Measurements from ENCODE around the gene CDC42EP3. TPM values are rescaled to one million over a fixed set of nuclear protein-coding genes. Genes with fewer than 3 reads are reported as not detected.
A peak's percentile ranks its signal among the peaks of the same experiment; 100 is the strongest.

The CDC42EP3 gene, protein sequence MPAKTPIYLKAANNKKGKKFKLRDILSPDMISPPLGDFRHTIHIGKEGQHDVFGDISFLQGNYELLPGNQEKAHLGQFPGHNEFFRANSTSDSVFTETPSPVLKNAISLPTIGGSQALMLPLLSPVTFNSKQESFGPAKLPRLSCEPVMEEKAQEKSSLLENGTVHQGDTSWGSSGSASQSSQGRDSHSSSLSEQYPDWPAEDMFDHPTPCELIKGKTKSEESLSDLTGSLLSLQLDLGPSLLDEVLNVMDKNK
- polyA plus RNA-seq (23.7 and 25.2 TPM in 2 replicates), polyA minus RNA-seq (44.3 and 53.3 TPM in 2 replicates)

DNA sequence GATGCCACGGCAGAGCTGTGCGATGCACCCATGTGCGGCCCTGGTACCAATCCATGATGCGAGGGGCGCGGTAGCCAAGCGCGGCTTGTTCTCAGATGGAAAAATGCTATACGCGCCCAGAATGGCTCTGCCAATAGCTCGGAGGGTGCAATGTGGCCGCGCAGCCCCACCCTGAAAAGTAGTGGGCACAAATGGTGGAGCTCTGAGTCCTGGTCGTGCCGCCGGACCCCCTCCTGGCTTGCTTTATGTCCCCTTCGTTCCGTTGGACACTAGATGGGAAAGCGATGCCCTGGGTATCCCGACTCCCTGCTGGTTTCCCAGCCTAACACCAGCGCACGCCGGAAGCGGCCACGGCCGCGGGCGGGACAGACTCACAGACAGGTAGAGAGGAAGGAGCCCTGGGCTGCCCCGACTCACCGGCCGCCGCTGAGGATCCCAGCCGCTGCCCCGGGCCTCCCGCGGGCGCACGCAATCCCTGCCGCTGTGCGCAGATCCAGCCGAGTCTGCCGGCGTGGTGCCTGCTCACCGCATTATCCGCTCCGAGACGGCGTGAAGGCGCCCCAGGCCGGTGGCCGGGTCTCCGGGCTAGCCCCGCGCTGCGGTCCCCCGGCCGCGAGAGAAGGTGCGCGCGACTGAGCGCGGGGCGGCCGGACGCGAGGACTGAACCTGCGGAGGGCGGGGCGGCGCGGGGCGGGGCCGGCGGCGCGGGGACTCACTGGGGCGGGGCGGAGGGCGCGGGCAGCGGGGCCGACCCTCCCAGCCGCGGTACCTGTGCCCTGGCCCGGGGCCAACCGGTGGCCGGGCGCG is at the start of gene CDC42EP3:
CDC42EP3 (minus strand) TSS at position 634 of the 807 bp plus-strand sequence. CDS start 25,055 bp downstream, outside the sequence.
- H3K4me3 ChIP-seq (ENCODE audit: low read length): peak within 1 kb of the TSS; percentile 92
- no peaks in the 10 kb centered on the region for H3K9me2 ChIP-seq (ENCODE audit: insufficient read depth, low read length)
- peak within 1 kb of the TSS; percentile 65 for H2AFZ ChIP-seq (ENCODE audit: low read depth, low read length)
- no peaks in the 10 kb centered on the region for H3K9me3 ChIP-seq (ENCODE audit: low read length)
- H3K27me3 ChIP-seq (ENCODE audit: insufficient read depth, low read depth, low read length): no peaks in the 10 kb centered on the region
- peaks cover 5% of the 10 kb centered on the region for H3K36me3 ChIP-seq (ENCODE audit: insufficient read depth, low read length)
- H3F3A ChIP-seq (ENCODE audit: insufficient read depth, low read length, poor library complexity, severe bottlenecking): no peaks in the 10 kb centered on the region
- peaks cover 3% of the 10 kb centered on the region for H4K20me1 ChIP-seq (ENCODE audit: insufficient read depth)
- no peak for TF ChIP-seq SMC3 (conservative IDR thresholded peaks at IDR 0.05; ENCODE audit: poor library complexity)
- TF ChIP-seq, protein P1, sequence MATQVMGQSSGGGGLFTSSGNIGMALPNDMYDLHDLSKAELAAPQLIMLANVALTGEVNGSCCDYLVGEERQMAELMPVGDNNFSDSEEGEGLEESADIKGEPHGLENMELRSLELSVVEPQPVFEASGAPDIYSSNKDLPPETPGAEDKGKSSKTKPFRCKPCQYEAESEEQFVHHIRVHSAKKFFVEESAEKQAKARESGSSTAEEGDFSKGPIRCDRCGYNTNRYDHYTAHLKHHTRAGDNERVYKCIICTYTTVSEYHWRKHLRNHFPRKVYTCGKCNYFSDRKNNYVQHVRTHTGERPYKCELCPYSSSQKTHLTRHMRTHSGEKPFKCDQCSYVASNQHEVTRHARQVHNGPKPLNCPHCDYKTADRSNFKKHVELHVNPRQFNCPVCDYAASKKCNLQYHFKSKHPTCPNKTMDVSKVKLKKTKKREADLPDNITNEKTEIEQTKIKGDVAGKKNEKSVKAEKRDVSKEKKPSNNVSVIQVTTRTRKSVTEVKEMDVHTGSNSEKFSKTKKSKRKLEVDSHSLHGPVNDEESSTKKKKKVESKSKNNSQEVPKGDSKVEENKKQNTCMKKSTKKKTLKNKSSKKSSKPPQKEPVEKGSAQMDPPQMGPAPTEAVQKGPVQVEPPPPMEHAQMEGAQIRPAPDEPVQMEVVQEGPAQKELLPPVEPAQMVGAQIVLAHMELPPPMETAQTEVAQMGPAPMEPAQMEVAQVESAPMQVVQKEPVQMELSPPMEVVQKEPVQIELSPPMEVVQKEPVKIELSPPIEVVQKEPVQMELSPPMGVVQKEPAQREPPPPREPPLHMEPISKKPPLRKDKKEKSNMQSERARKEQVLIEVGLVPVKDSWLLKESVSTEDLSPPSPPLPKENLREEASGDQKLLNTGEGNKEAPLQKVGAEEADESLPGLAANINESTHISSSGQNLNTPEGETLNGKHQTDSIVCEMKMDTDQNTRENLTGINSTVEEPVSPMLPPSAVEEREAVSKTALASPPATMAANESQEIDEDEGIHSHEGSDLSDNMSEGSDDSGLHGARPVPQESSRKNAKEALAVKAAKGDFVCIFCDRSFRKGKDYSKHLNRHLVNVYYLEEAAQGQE (IDR thresholded peaks at IDR 0.05; ENCODE audit: borderline replicate concordance): peak; percentile 16
- TF ChIP-seq POLR2AphosphoS5 (IDR thresholded peaks at IDR 0.05): no peak
- TF ChIP-seq MXI1 (conservative IDR thresholded peaks at IDR 0.05; ENCODE audit: poor library complexity, severe bottlenecking): peak; percentile 87
- no peak for TF ChIP-seq EZH2 (IDR thresholded peaks at IDR 0.05; ENCODE audit: borderline replicate concordance, insufficient read depth, low read length, poor library complexity, severe bottlenecking)
- peak within 1 kb of the TSS; percentile 95 for H3K4me2 ChIP-seq (ENCODE audit: low read length)
- peaks cover 49% of the 10 kb centered on the region for H3K79me2 ChIP-seq (replicated peaks; ENCODE audit: insufficient read depth, low read length)
- peak within 1 kb of the TSS; percentile 86 for H3K27ac ChIP-seq (ENCODE audit: low read length)
- H3K9ac ChIP-seq (ENCODE audit: low read length): peak within 1 kb of the TSS; percentile 95

DNA sequence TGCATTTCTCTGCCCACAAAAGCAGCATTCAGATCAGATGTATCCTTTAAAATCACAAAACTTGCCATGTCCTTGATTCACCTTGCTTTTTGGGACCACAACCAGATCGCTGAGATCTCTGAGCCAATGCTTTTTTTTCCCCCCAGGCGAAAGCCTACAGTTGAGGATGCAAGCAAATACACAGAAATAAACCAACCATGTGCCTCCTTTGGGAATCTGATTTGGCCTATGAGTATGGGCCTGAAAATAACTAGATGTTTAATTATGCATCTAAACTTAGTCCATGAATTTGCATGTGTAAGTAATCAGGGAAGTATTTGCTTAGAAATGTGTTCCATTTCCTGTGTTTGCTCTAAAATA is 49.7 kb upstream of the CDC42EP3 start:
- Histone ChIP-seq H3K79me2 (replicated peaks; ENCODE audit: insufficient read depth, low read length) (no peaks in the 10 kb centered on the region), H2AFZ (ENCODE audit: low read depth, low read length) (no peak overlapping the region), H3K4me2 (ENCODE audit: low read length) (no peak overlapping the region), H3K36me3 (ENCODE audit: insufficient read depth, low read length) (no peaks in the 10 kb centered on the region), H3K9me2 (ENCODE audit: insufficient read depth, low read length) (no peaks in the 10 kb centered on the region), H3K4me3 (ENCODE audit: low read length) (no peak overlapping the region), H3K27me3 (ENCODE audit: insufficient read depth, low read depth, low read length) (no peaks in the 10 kb centered on the region), H3K9me3 (ENCODE audit: low read length) (no peaks in the 10 kb centered on the region), H4K20me1 (ENCODE audit: insufficient read depth) (no peaks in the 10 kb centered on the region), H3K27ac (ENCODE audit: low read length) (no peak overlapping the region), H3K9ac (ENCODE audit: low read length) (no peak overlapping the region), H3F3A (ENCODE audit: insufficient read depth, low read length, poor library complexity, severe bottlenecking) (no peaks in the 10 kb centered on the region)
- TF ChIP-seq SMC3 (conservative IDR thresholded peaks at IDR 0.05; ENCODE audit: poor library complexity) (no peak), POLR2AphosphoS5 (IDR thresholded peaks at IDR 0.05) (no peak), RAD21 (conservative IDR thresholded peaks at IDR 0.05) (no peak), EZH2 (IDR thresholded peaks at IDR 0.05; ENCODE audit: borderline replicate concordance, insufficient read depth, low read length, poor library complexity, severe bottlenecking) (no peak)
- TF ChIP-seq, protein P2, sequence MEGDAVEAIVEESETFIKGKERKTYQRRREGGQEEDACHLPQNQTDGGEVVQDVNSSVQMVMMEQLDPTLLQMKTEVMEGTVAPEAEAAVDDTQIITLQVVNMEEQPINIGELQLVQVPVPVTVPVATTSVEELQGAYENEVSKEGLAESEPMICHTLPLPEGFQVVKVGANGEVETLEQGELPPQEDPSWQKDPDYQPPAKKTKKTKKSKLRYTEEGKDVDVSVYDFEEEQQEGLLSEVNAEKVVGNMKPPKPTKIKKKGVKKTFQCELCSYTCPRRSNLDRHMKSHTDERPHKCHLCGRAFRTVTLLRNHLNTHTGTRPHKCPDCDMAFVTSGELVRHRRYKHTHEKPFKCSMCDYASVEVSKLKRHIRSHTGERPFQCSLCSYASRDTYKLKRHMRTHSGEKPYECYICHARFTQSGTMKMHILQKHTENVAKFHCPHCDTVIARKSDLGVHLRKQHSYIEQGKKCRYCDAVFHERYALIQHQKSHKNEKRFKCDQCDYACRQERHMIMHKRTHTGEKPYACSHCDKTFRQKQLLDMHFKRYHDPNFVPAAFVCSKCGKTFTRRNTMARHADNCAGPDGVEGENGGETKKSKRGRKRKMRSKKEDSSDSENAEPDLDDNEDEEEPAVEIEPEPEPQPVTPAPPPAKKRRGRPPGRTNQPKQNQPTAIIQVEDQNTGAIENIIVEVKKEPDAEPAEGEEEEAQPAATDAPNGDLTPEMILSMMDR (IDR thresholded peaks at IDR 0.05; ENCODE audit: poor library complexity, severe bottlenecking): no peak

Measured in neural cell (in vitro differentiated cells).